Heart left ventricle (tissue), 13 donors: Measurements from ENCODE around the gene LRRC73.

Experiments used
- POLR2A ChIP-seq, 2 donors: fragments of 450-650 bp; IDR thresholded peaks; one replicate each; pipeline ENCODE4 v1.6.1; 2017; ENCODE audit warnings: antibody characterized with exemption in 2 of 2, mild to moderate bottlenecking in 2 of 2, moderate library complexity in 2 of 2
- TF ChIP-seq, protein P1 (sequence below), 12 donors: fragments of 200-600 bp; sonication (generic) in 4 of 12; IDR thresholded peaks; one replicate each; pipeline versions ENCODE4 v1.5.0 to v1.8.0; 2018 to 2022; ENCODE audit warnings: antibody characterized with exemption in 12 of 12, mild to moderate bottlenecking in 5 of 12
- donor health status: ischemic (EF 13 %, LVEDD 7.1; RV severe dilation, severe dysfunction).
- donor health status: DM: no; HTN: yes; CAD: no.
- donor health status: DM: no; HTN: no; CAD: no.
- donor health status: ischemic (EF 25% LVEDD 6.9; RV normal size, moderate dysfunction).
- donor health status: ischemic (EF 25% LVEDD 5.7; RV mildly dilated, moderate dysfunction).
- donor health status: ischemic (EF 35%, LVEDD 5.7; RV mildly dilated, moderate dysfunction).
- donor health status: nonischemic (EF 11% LVEDD 7.7; RV severe dilation, severe dysfunction).
- donor health status: DM: yes; HTN: yes; CAD: no.
- donor health status: PGD.
- donor health status: ischemic (EF 29% LVEDD 5.4; RV normal size, mild dysfunction).
- donor health status: nonischemic (EF 23%, LVEDD 6.1; RV moderate dilation, normal function).

GRCh38 chr6:43506171-43506570, 4.0 kb downstream of the LRRC73 start:
- TF ChIP-seq, protein P1, sequence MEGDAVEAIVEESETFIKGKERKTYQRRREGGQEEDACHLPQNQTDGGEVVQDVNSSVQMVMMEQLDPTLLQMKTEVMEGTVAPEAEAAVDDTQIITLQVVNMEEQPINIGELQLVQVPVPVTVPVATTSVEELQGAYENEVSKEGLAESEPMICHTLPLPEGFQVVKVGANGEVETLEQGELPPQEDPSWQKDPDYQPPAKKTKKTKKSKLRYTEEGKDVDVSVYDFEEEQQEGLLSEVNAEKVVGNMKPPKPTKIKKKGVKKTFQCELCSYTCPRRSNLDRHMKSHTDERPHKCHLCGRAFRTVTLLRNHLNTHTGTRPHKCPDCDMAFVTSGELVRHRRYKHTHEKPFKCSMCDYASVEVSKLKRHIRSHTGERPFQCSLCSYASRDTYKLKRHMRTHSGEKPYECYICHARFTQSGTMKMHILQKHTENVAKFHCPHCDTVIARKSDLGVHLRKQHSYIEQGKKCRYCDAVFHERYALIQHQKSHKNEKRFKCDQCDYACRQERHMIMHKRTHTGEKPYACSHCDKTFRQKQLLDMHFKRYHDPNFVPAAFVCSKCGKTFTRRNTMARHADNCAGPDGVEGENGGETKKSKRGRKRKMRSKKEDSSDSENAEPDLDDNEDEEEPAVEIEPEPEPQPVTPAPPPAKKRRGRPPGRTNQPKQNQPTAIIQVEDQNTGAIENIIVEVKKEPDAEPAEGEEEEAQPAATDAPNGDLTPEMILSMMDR (IDR thresholded peaks at IDR 0.05), result no peak
- no peak for TF ChIP-seq POLR2A (IDR thresholded peaks at IDR 0.05)
